NOMO-1 treated with DMSO at 0.1 percent for 48 hours (cell line): ENCODE data around the gene GPR183.

Source experiments
- DNase-seq: peaks from one replicate; lab custom pipeline; 2025; ENCODE audit not compliant: unreplicated experiment; lab: John Stamatoyannopoulos, UW

The GPR183 gene

GRCh38 chr13:99307247-99307646 is at the start of gene GPR183:
GPR183 (minus strand) TSS chr13:99307399; CDS start chr13:99296145, 11,254 bp downstream.
- DNase-seq = peak; percentile 75

GRCh38 chr13:99356262-99357091 is 49.3 kb upstream of the GPR183 start:
- peak; percentile 93 for DNase-seq

- no peak for DNase-seq
These were observed 48.7 kb upstream of the GPR183 start for GRCh38 chr13:99356012-99356261.

- DNase-seq = no peak
These were observed 48.2 kb upstream of the GPR183 start for GRCh38 chr13:99355267-99356011.

- peak; percentile 86 for DNase-seq
These were observed 47.3 kb upstream of the GPR183 start for GRCh38 chr13:99354371-99354951.

- no peak for DNase-seq
These were observed 46.6 kb upstream of the GPR183 start for GRCh38 chr13:99353836-99354235.

- no peak for DNase-seq
These were observed 46.0 kb upstream of the GPR183 start for GRCh38 chr13:99353246-99353600.

GRCh38 chr13:99352351-99353245 is 45.4 kb upstream of the GPR183 start:
- no peak for DNase-seq

- no peak for DNase-seq
These were observed 44.6 kb upstream of the GPR183 start for GRCh38 chr13:99351772-99352171.

- DNase-seq = no peak
These were observed 43.0 kb upstream of the GPR183 start for GRCh38 chr13:99350191-99350590.

- DNase-seq = no peak
These were observed 40.8 kb upstream of the GPR183 start for GRCh38 chr13:99347911-99348451.

- DNase-seq = no peak
These were observed 40.2 kb upstream of the GPR183 start for GRCh38 chr13:99347335-99347878.

- no peak for DNase-seq
These were observed 39.3 kb upstream of the GPR183 start for GRCh38 chr13:99346335-99347042.

GRCh38 chr13:99345345-99345744 is 38.1 kb upstream of the GPR183 start:
- DNase-seq = no peak

- no peak for DNase-seq
These were observed 37.5 kb upstream of the GPR183 start for GRCh38 chr13:99344610-99345208.

GRCh38 chr13:99342723-99343315 is 35.6 kb upstream of the GPR183 start:
- DNase-seq = no peak

GRCh38 chr13:99341969-99342722 is 34.9 kb upstream of the GPR183 start:
- DNase-seq = no peak

GRCh38 chr13:99340638-99341037 is 33.4 kb upstream of the GPR183 start:
- DNase-seq = no peak
